ENCODE measurements around the gene MS4A15. TPM values are rescaled to one million over a fixed set of nuclear protein-coding genes. Genes with fewer than 3 reads are reported as not detected.
"Not testable (repeated sequence)": the region's sequence is repeated elsewhere in the genome, so short reads cannot be mapped to it uniquely, and the experiment has no call there.

The MS4A15 gene
- total RNA-seq, 1 experiment from 2014 or later: not detected

GRCh38 chr11:60801194-60801593 is 44.5 kb downstream of the MS4A15 start:
- no peak for DNase-seq (ENCODE audit: low read depth)

- DNase-seq (ENCODE audit: low read depth): no peak
Observed at GRCh38 chr11:60803273-60803936, 46.7 kb downstream of the MS4A15 start.

GRCh38 chr11:60809249-60809648 is 52.6 kb downstream of the MS4A15 start:
- DNase-seq (ENCODE audit: low read depth): no peak

GRCh38 chr11:60809691-60810090 is 53.0 kb downstream of the MS4A15 start:
- no peak for DNase-seq (ENCODE audit: low read depth)

- no peak for DNase-seq (ENCODE audit: low read depth)
Observed at GRCh38 chr11:60810151-60810550, 53.5 kb downstream of the MS4A15 start.

- DNase-seq (ENCODE audit: low read depth): peak; percentile 23
Observed at GRCh38 chr11:60810569-60810968, 53.9 kb downstream of the MS4A15 start.

GRCh38 chr11:60813324-60813723 is 56.7 kb downstream of the MS4A15 start:
- DNase-seq (ENCODE audit: low read depth): no peak

- no peak for DNase-seq (ENCODE audit: low read depth)
Observed at GRCh38 chr11:60814112-60814511, 57.4 kb downstream of the MS4A15 start.

GRCh38 chr11:60816590-60817157 is 60.0 kb downstream of the MS4A15 start:
- DNase-seq (ENCODE audit: low read depth): no peak

GRCh38 chr11:60818057-60818456 is 61.4 kb downstream of the MS4A15 start:
- no peak for DNase-seq (ENCODE audit: low read depth)

GRCh38 chr11:60821827-60822599 is 65.3 kb downstream of the MS4A15 start:
- DNase-seq (ENCODE audit: low read depth): no peak

GRCh38 chr11:60823745-60824306 is 67.2 kb downstream of the MS4A15 start:
- not testable (repeated sequence) for DNase-seq (ENCODE audit: low read depth)

- DNase-seq (ENCODE audit: low read depth): no peak
Observed at GRCh38 chr11:60825118-60825517, 68.5 kb downstream of the MS4A15 start.

- DNase-seq (ENCODE audit: low read depth): no peak
Observed at GRCh38 chr11:60825790-60826189, 69.1 kb downstream of the MS4A15 start.

Other genes starting within 250 kb of the MS4A15 start
- not detected in 2 replicates for gene MS4A13, start 241.5 kb upstream of the MS4A15 start, total RNA-seq (2014; rRNA removed; shearing (Covaris generic))
- not detected in 2 replicates for gene MS4A8, start 57.3 kb upstream of the MS4A15 start, total RNA-seq (2014; rRNA removed; shearing (Covaris generic))
- not detected in 2 replicates for gene MS4A18, start 32.1 kb upstream of the MS4A15 start, total RNA-seq (2014; rRNA removed; shearing (Covaris generic))
- not detected in 2 replicates for gene MS4A10, start 28.5 kb downstream of the MS4A15 start, total RNA-seq (2014; rRNA removed; shearing (Covaris generic))
- 13.9 and 19.7 TPM in 2 replicates for gene CCDC86, start 85.2 kb downstream of the MS4A15 start, total RNA-seq (2014; rRNA removed; shearing (Covaris generic))
- gene PTGDR2, start 99.1 kb downstream of the MS4A15 start, total RNA-seq (2014; rRNA removed; shearing (Covaris generic)): 0.07 TPM in 1 of 2 replicates, not detected in the other
- gene ZP1, start 110.7 kb downstream of the MS4A15 start, total RNA-seq (2014; rRNA removed; shearing (Covaris generic)): 1.3 TPM in 1 of 2 replicates, not detected in the other
- 117 and 122 TPM in 2 replicates for gene PRPF19, start 149.7 kb downstream of the MS4A15 start, total RNA-seq (2014; rRNA removed; shearing (Covaris generic))
- gene TMEM109, start 157.3 kb downstream of the MS4A15 start, total RNA-seq (2014; rRNA removed; shearing (Covaris generic)): 47.7 and 77.7 TPM in 2 replicates
- gene TMEM132A, start 167.6 kb downstream of the MS4A15 start, total RNA-seq (2014; rRNA removed; shearing (Covaris generic)): 29.0 and 57.9 TPM in 2 replicates
- gene SLC15A3, start 195.3 kb downstream of the MS4A15 start, total RNA-seq (2014; rRNA removed; shearing (Covaris generic)): 7.9 and 23.3 TPM in 2 replicates
- gene CD6, start 214.8 kb downstream of the MS4A15 start, total RNA-seq (2014; rRNA removed; shearing (Covaris generic)): 0.10 TPM in 1 of 2 replicates, not detected in the other

Measured in M059J (cell line).